ENCODE results near the gene SPACA7.

The SPACA7 gene

DNA sequence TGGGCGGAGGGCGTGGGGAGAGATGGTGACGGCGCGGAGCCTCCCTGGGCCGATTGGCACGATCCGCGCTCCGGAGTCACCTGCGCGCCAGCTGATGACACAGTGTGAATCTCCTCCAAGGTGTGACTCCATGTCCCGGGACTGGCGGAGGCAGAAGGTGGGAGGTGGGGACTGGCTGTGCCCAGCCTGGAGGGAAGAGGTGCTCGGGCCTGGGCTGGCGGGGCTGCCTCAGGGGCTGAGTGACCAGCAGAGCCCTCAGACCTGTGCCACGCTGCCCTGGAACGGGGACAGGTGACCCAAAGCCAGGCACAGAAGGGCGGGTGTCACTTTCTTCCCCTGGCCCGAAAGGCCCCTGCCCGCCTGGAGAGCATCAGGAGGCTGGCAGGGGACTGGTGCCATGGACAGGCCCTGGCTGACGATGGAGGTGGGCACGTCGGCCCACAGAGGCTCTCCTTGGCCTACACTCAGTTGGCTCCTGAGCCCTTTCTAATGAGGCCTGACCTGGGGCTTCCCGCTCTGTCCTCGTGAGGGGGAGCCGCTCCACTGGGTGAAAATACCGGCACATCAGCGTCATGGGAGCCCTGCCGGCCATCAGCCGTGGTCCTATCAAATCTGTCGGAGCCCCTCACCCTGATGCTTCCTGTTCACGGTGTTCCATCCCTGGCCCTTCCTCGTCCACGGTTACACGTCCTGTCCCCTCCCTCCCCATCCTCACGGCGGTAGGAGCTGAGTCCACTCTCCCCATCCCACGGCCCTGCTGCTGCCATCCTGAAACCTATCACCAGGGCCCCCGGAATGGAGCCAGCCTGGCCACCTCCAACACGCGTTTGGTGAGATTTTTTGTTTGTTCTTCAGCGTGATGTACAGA lies 75.6 kb downstream of the SPACA7 start:
- H3K79me2 ChIP-seq (ENCODE audit: insufficient read depth, low read length) = no peaks in the 10 kb centered on the region
- no peaks in the 10 kb centered on the region for H3K9me2 ChIP-seq (replicated peaks; ENCODE audit: low read depth, low read length)
- no peaks in the 10 kb centered on the region for H3K4me1 ChIP-seq (ENCODE audit: insufficient read depth, low read length, poor library complexity, severe bottlenecking)
- no peak overlapping the region for H3K4me2 ChIP-seq (ENCODE audit: low read depth, low read length, poor library complexity, severe bottlenecking)
- no peaks in the 10 kb centered on the region for H3K9me3 ChIP-seq (ENCODE audit: insufficient read depth, low read depth, low read length)
- no peak for TF ChIP-seq EZH2phosphoT487 (IDR thresholded peaks at IDR 0.05; ENCODE audit: borderline replicate concordance)
- TF ChIP-seq, protein P1, sequence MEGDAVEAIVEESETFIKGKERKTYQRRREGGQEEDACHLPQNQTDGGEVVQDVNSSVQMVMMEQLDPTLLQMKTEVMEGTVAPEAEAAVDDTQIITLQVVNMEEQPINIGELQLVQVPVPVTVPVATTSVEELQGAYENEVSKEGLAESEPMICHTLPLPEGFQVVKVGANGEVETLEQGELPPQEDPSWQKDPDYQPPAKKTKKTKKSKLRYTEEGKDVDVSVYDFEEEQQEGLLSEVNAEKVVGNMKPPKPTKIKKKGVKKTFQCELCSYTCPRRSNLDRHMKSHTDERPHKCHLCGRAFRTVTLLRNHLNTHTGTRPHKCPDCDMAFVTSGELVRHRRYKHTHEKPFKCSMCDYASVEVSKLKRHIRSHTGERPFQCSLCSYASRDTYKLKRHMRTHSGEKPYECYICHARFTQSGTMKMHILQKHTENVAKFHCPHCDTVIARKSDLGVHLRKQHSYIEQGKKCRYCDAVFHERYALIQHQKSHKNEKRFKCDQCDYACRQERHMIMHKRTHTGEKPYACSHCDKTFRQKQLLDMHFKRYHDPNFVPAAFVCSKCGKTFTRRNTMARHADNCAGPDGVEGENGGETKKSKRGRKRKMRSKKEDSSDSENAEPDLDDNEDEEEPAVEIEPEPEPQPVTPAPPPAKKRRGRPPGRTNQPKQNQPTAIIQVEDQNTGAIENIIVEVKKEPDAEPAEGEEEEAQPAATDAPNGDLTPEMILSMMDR (conservative IDR thresholded peaks at IDR 0.05; ENCODE audit: low read length) = no peak
- no peaks in the 10 kb centered on the region for H4K20me1 ChIP-seq (ENCODE audit: insufficient read depth, low read length, poor library complexity, severe bottlenecking)
- H3K9ac ChIP-seq (ENCODE audit: low read depth, low read length, poor library complexity, severe bottlenecking) = no peak overlapping the region
- no peaks in the 10 kb centered on the region for H3F3A ChIP-seq (ENCODE audit: low read depth)
- H3K27me3 ChIP-seq (ENCODE audit: insufficient read depth, low read length, poor library complexity, severe bottlenecking) = no peaks in the 10 kb centered on the region
- H2AFZ ChIP-seq (ENCODE audit: low read length) = no peak overlapping the region
- H3K36me3 ChIP-seq (ENCODE audit: insufficient read depth, low read length) = no peaks in the 10 kb centered on the region
- H3K4me3 ChIP-seq (ENCODE audit: low read length, poor library complexity, severe bottlenecking) = no peak overlapping the region

DNA sequence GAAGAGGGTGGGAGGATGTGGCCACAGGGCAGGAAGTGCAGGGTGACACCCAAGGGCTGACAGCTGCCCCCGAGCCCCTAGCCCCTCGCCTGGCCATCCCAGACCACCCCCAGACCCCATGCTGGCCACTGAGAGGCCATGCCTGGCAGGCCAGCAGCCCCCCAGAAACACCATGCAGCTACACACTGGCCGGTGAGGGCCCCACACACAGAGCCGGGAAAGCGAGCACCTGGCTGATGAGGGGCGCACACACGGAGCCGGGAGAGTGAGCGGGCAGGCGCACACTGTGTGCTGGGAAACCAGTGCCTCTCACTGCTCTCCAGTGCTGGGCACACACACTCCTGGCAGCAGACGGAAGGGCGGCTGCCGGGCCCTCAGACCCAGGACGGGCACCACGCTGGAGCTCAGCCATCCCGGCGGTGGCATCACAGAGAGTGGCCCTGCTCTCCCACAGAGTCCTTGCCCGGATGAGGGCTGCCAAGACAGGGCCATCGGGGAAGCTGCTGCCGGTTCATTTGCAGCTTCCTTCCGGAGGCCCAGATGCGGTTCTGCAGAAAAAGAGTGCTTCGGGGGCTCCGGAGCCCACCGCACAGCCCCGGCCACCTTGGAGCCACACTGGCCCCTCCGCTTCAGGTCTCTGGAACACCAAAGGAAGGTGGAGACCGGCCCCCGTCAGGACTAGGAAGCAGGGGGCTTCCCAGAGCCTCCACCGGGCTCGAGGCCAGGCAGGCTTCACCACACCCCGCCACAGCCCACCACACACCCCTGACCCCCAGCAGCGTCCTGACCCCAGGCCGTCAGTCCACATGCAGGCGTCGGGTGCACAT lies 76.4 kb downstream of the SPACA7 start:
- no peaks in the 10 kb centered on the region for H3F3A ChIP-seq (ENCODE audit: low read depth)
- no peaks in the 10 kb centered on the region for H4K20me1 ChIP-seq (ENCODE audit: insufficient read depth, low read length, poor library complexity, severe bottlenecking)
- no peak for TF ChIP-seq EZH2phosphoT487 (IDR thresholded peaks at IDR 0.05; ENCODE audit: borderline replicate concordance)
- TF ChIP-seq, protein P1 (conservative IDR thresholded peaks at IDR 0.05; ENCODE audit: low read length) = no peak
- H3K36me3 ChIP-seq (ENCODE audit: insufficient read depth, low read length) = no peaks in the 10 kb centered on the region
- H3K9me2 ChIP-seq (replicated peaks; ENCODE audit: low read depth, low read length) = no peaks in the 10 kb centered on the region
- no peak overlapping the region for H3K4me2 ChIP-seq (ENCODE audit: low read depth, low read length, poor library complexity, severe bottlenecking)
- H3K4me1 ChIP-seq (ENCODE audit: insufficient read depth, low read length, poor library complexity, severe bottlenecking) = no peaks in the 10 kb centered on the region
- H3K9ac ChIP-seq (ENCODE audit: low read depth, low read length, poor library complexity, severe bottlenecking) = no peak overlapping the region
- no peak overlapping the region for H2AFZ ChIP-seq (ENCODE audit: low read length)
- no peaks in the 10 kb centered on the region for H3K9me3 ChIP-seq (ENCODE audit: insufficient read depth, low read depth, low read length)
- H3K27me3 ChIP-seq (ENCODE audit: insufficient read depth, low read length, poor library complexity, severe bottlenecking) = no peaks in the 10 kb centered on the region
- no peak overlapping the region for H3K4me3 ChIP-seq (ENCODE audit: low read length, poor library complexity, severe bottlenecking)
- no peaks in the 10 kb centered on the region for H3K79me2 ChIP-seq (ENCODE audit: insufficient read depth, low read length)

DNA sequence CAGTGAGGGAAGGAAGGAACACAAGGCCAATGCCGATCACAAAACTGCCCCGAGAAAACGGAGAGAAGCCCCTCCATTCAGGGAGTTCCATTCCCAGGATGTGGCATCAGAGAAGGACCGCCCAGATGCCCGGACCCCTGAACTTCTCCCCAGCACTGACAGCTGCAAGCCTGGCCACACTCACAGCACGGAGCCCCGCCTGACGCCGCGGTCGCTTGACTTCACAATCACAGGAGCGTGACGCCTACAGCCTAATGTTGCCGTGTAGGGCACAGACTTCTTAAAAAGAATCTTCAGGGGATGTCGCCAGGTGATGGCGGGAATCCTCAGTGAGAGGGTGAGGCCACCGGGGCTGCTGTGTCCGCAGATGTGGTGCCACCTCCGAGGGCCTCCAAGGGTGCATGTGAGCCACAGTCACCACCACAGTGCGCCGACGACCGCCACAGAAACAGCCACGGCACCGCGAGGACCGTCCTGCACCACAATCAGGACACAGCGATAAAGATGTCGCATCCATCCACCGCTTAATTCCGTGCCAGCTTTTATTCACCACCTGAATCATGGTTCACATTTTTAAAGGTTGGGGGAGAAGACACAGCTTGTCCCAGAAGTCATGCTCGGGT lies 77.2 kb downstream of the SPACA7 start:
- Histone ChIP-seq H2AFZ (ENCODE audit: low read length) (no peak overlapping the region), H3K27me3 (ENCODE audit: insufficient read depth, low read length, poor library complexity, severe bottlenecking) (no peaks in the 10 kb centered on the region), H3F3A (ENCODE audit: low read depth) (no peaks in the 10 kb centered on the region), H3K4me1 (ENCODE audit: insufficient read depth, low read length, poor library complexity, severe bottlenecking) (no peaks in the 10 kb centered on the region), H3K4me2 (ENCODE audit: low read depth, low read length, poor library complexity, severe bottlenecking) (no peak overlapping the region), H3K9me3 (ENCODE audit: insufficient read depth, low read depth, low read length) (no peaks in the 10 kb centered on the region), H3K4me3 (ENCODE audit: low read length, poor library complexity, severe bottlenecking) (no peak overlapping the region), H4K20me1 (ENCODE audit: insufficient read depth, low read length, poor library complexity, severe bottlenecking) (no peaks in the 10 kb centered on the region), H3K9ac (ENCODE audit: low read depth, low read length, poor library complexity, severe bottlenecking) (no peak overlapping the region), H3K79me2 (ENCODE audit: insufficient read depth, low read length) (no peaks in the 10 kb centered on the region), H3K36me3 (ENCODE audit: insufficient read depth, low read length) (no peaks in the 10 kb centered on the region), H3K9me2 (replicated peaks; ENCODE audit: low read depth, low read length) (no peaks in the 10 kb centered on the region)
- no peak for TF ChIP-seq EZH2phosphoT487 (IDR thresholded peaks at IDR 0.05; ENCODE audit: borderline replicate concordance)
- TF ChIP-seq, protein P1 (conservative IDR thresholded peaks at IDR 0.05; ENCODE audit: low read length) = no peak
